ENCODE results near the gene DCDC2C.
"Not testable (repeated sequence)": the region's sequence is repeated elsewhere in the genome, so short reads cannot be mapped to it uniquely, and the experiment has no call there.

The DCDC2C gene

GRCh38 chr2:3659447-3660432 is 43.6 kb upstream of the DCDC2C start:
- TF ChIP-seq CTCF (IDR thresholded peaks at IDR 0.05; ENCODE audit: extremely low read depth, missing control alignments): no peak
- no peak for DNase-seq (ENCODE audit: low spot score)

GRCh38 chr2:3660640-3661039 is 42.7 kb upstream of the DCDC2C start:
- not testable (repeated sequence) for DNase-seq (ENCODE audit: low spot score)

- no peak for TF ChIP-seq CTCF (IDR thresholded peaks at IDR 0.05; ENCODE audit: extremely low read depth, missing control alignments)
- DNase-seq (ENCODE audit: low spot score): no peak
Measured at GRCh38 chr2:3661149-3661660, 42.2 kb upstream of the DCDC2C start.

- DNase-seq (ENCODE audit: low spot score): no peak
- no peak for TF ChIP-seq CTCF (IDR thresholded peaks at IDR 0.05; ENCODE audit: extremely low read depth, missing control alignments)
Measured at GRCh38 chr2:3662239-3662638, 41.1 kb upstream of the DCDC2C start.

GRCh38 chr2:3664118-3664517 is 39.3 kb upstream of the DCDC2C start:
- DNase-seq (ENCODE audit: low spot score): no peak
- TF ChIP-seq CTCF (IDR thresholded peaks at IDR 0.05; ENCODE audit: extremely low read depth, missing control alignments): no peak

- TF ChIP-seq CTCF (IDR thresholded peaks at IDR 0.05; ENCODE audit: extremely low read depth, missing control alignments): no peak
Measured at GRCh38 chr2:3664925-3665324, 38.5 kb upstream of the DCDC2C start.

GRCh38 chr2:3665886-3666612 is 37.3 kb upstream of the DCDC2C start:
- no peak for DNase-seq (ENCODE audit: low spot score)
- TF ChIP-seq CTCF (IDR thresholded peaks at IDR 0.05; ENCODE audit: extremely low read depth, missing control alignments): no peak

More at GRCh38 chr2:3664925-3665324, 38.5 kb upstream of the DCDC2C start:
- DNase-seq (ENCODE audit: low spot score): no peak
